KMS-11 (cell line): Measurements from ENCODE around the gene CD58.

Experiments used
- H2AFZ ChIP-seq: fragments of 200-600 bp; sonication (generic); 2 replicates; pipeline ENCODE4 v1.6.1; 2016; ENCODE audit warnings: antibody characterized with exemption, mixed run types, low read depth
- H3K27ac ChIP-seq: fragments of 200-600 bp; sonication (generic); 2 replicates; pipeline ENCODE4 v1.6.1; 2016; ENCODE audit warnings: mild to moderate bottlenecking, mixed run types
- H3K27me3 ChIP-seq: fragments of 200-600 bp; sonication (generic); 2 replicates; pipeline ENCODE4 v1.6.1; 2017; ENCODE audit warnings: mild to moderate bottlenecking, low read depth, mixed run types, moderate library complexity; ENCODE audit not compliant: insufficient read depth
- H3K36me3 ChIP-seq: fragments of 200-600 bp; sonication (generic); 2 replicates; pipeline ENCODE4 v1.6.1; 2017; ENCODE audit warnings: mild to moderate bottlenecking, mixed run types; ENCODE audit not compliant: insufficient read depth
- H3K4me1 ChIP-seq: fragments of 200-600 bp; sonication (generic); 2 replicates; pipeline ENCODE4 v1.6.1; 2016; ENCODE audit warnings: mild to moderate bottlenecking, low read depth, mixed run types; ENCODE audit not compliant: poor library complexity, severe bottlenecking
- H3K4me2 ChIP-seq: fragments of 200-600 bp; sonication (generic); 2 replicates; pipeline ENCODE4 v1.7.0; 2016; ENCODE audit warnings: mild to moderate bottlenecking, mixed run types
- H3K4me3 ChIP-seq: fragments of 200-600 bp; sonication (generic); IDR thresholded peaks from 2 replicates; pipeline ENCODE4 v1.6.1; 2017; ENCODE audit warnings: low read depth, low read length, mixed read lengths; ENCODE audit not compliant: insufficient read depth
- H3K79me2 ChIP-seq: fragments of 200-600 bp; sonication (generic); 2 replicates; pipeline ENCODE4 v1.6.1; 2016; ENCODE audit warnings: low read depth, mixed run types; ENCODE audit not compliant: insufficient read depth
- H3K9ac ChIP-seq: fragments of 200-600 bp; sonication (generic); 2 replicates; pipeline ENCODE4 v1.6.1; 2016; ENCODE audit warnings: mild to moderate bottlenecking, mixed run types
- H4K20me1 ChIP-seq: fragments of 200-600 bp; sonication (generic); 2 replicates; pipeline ENCODE4 v1.6.1; 2016; ENCODE audit warnings: mild to moderate bottlenecking, mixed run types; ENCODE audit not compliant: insufficient read depth
- TF ChIP-seq, protein P1 (sequence below): fragments of 200-600 bp; sonication (generic); conservative IDR thresholded peaks from 2 replicates; pipeline ENCODE4 v1.6.1; 2017; ENCODE audit warnings: low read depth, mild to moderate bottlenecking, antibody characterized with exemption, low read length, moderate library complexity, mixed read lengths

The CD58 gene

DNA sequence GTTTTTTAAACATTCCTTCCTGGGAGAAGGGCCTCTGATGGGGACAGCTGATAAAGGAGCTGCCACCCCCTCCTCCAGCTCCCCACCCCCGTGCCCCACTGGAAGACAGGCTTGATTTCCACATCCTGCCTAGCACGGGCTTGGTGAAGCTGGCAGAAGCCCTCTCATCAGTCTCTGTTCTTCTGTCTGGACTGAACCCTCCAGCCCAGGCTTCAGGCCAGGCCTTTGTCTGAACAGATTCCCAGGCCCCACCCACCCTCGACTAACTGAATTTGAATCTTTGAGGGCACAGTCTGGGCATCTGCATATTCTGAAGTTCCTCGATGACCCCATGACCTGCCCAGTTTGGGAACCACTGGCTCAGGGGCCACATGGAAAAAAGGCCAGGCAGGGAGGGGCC is 75.3 kb downstream of the CD58 start:
- Histone ChIP-seq H3K79me2 (no peaks in the 10 kb centered on the region), H3K4me1 (no peaks in the 10 kb centered on the region), H4K20me1 (no peaks in the 10 kb centered on the region), H3K4me2 (no peak overlapping the region), H2AFZ (no peak overlapping the region), H3K36me3 (no peaks in the 10 kb centered on the region), H3K4me3 (no peak overlapping the region), H3K27ac (no peak overlapping the region), H3K9ac (no peak overlapping the region), H3K27me3 (no peaks in the 10 kb centered on the region)
- TF ChIP-seq, protein P1, sequence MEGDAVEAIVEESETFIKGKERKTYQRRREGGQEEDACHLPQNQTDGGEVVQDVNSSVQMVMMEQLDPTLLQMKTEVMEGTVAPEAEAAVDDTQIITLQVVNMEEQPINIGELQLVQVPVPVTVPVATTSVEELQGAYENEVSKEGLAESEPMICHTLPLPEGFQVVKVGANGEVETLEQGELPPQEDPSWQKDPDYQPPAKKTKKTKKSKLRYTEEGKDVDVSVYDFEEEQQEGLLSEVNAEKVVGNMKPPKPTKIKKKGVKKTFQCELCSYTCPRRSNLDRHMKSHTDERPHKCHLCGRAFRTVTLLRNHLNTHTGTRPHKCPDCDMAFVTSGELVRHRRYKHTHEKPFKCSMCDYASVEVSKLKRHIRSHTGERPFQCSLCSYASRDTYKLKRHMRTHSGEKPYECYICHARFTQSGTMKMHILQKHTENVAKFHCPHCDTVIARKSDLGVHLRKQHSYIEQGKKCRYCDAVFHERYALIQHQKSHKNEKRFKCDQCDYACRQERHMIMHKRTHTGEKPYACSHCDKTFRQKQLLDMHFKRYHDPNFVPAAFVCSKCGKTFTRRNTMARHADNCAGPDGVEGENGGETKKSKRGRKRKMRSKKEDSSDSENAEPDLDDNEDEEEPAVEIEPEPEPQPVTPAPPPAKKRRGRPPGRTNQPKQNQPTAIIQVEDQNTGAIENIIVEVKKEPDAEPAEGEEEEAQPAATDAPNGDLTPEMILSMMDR = no peak

DNA sequence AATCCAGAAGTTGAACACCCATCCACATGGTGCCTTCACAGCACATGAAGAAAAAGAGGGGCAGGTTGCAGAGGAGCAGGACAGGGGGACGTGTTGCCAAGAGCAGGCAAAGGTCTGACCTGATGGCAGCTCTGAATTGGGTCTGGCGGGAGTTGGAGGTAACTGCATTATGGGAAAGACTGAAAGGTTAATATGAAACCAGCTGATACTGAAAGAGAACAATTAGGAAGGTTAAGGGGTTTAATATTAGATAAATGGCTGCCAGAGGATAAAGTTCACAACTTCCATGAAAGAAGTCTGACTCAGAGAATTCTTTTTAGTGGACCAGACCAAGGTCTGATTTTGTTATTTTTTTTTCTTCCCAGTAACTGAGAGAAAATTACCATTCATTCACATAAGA is 76.1 kb downstream of the CD58 start:
- Histone ChIP-seq H3K4me3 (no peak overlapping the region), H3K4me1 (no peaks in the 10 kb centered on the region), H3K9ac (no peak overlapping the region), H4K20me1 (no peaks in the 10 kb centered on the region), H3K27me3 (no peaks in the 10 kb centered on the region), H3K4me2 (no peak overlapping the region), H2AFZ (no peak overlapping the region), H3K36me3 (no peaks in the 10 kb centered on the region), H3K79me2 (no peaks in the 10 kb centered on the region), H3K27ac (no peak overlapping the region)
- TF ChIP-seq, protein P1 = no peak

DNA sequence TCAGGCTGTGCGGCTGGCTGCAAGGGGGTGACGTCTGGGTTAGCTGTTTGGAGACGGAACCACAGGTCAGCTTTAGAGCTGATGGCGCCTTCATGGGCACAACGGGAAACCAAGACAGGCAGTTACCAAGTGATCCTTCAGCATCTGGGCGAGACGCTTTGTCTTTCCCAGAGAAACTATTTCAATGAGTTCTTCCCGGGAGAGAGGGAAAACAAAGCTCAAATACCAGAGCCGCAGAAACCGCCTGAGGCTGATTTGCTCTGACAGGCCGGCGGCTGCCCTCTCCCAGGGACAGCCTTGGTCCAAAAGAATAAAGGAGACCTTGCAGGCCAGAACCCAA is 76.5 kb downstream of the CD58 start:
- Histone ChIP-seq H3K9ac (no peak overlapping the region), H3K36me3 (no peaks in the 10 kb centered on the region), H3K4me2 (no peak overlapping the region), H2AFZ (no peak overlapping the region), H3K79me2 (no peaks in the 10 kb centered on the region), H4K20me1 (no peaks in the 10 kb centered on the region), H3K4me3 (no peak overlapping the region), H3K27ac (no peak overlapping the region), H3K27me3 (no peaks in the 10 kb centered on the region), H3K4me1 (no peaks in the 10 kb centered on the region)
- TF ChIP-seq, protein P1 = no peak

DNA sequence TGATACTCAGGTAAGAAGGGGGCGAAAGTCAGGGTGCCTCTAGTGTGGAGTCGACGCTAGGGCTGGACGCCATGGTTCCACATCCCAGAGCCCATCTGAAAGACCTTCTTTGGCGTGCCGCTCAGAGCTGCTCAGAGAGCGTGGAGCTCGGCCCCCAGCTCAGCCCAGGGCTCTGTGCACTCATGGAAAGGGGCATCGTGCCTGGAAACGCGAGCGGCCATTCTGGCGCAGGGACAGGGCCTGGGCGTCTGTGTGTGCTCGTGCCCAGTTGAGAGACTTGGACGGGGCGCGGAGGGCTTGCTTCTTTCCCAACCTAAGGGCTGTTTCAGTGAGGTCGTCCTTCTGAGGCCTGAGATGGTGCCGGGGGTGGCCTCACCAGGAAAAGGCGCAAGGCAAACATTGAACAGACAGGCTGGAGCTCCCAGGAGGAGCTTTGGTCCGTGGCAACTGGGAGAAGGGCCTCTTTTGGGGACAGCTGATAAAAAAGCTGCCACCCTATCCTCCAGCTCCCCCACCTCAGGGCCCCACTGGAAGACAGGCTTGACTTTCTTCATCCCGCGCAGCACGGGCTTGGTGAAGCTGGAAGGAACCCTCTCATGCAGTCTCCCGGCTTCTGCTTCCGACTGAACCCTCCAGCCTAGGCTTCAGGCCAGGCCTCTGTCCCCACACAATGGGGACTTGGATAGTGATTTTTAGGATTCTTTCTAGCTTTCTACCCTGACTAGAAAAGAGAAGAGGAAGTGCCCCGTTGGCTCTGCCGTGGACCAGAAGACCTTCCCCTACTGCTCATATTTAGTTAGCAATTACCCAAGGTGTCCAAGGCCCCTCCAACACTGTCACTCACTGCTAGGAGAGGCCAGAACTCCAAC is 77.1 kb downstream of the CD58 start:
- Histone ChIP-seq H3K27me3 (no peaks in the 10 kb centered on the region), H3K4me1 (no peaks in the 10 kb centered on the region), H3K4me3 (no peak overlapping the region), H3K36me3 (no peaks in the 10 kb centered on the region), H3K79me2 (no peaks in the 10 kb centered on the region), H3K4me2 (no peak overlapping the region), H2AFZ (no peak overlapping the region), H4K20me1 (no peaks in the 10 kb centered on the region), H3K9ac (no peak overlapping the region), H3K27ac (no peak overlapping the region)
- TF ChIP-seq, protein P1 = no peak
